ENCODE data around the gene ITGAE. TPM values are rescaled to one million over a fixed set of nuclear protein-coding genes. Genes with fewer than 3 reads are reported as not detected.

The ITGAE gene
- total RNA-seq, 1 experiment from 2014 or later = 47.0 TPM

DNA sequence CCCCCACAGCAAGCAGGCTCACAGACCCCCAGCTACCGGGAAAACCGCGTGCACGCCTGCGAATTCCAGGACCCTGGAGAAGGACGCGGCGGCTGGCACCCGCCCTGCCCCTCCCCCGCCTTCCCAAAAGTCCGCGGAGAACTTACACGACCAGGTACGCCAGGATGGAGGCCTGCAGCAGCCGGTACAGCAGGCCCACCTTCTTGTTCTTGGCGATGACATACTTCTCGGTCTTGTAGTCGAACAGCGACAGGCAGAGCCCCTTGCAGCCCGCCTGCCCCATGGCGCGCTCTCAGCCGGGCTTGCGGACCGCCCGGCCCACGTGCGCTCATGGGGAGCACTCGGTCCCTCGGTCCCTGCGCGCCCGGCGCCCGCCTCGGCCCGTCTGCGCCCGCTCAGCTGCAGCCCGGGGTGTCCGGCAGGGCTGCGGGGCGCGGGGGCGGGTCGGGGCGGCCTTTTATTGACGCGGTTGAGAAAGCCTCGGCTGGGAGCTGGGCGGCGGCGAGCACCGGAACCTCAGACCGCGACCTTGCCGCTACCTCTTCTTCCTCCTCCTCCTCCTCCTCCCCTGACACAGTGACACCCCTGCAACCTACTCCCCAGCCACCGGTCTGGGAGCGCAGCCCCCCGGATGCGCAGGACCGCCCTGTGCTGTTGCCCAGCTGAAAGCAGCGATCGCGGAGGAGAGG, 105.1 kb downstream of the ITGAE start, which contains the start of gene P2RX5:
TSS of gene P2RX5 (minus strand) at position 433 of the 689 bp plus-strand sequence. CDS start at position 283, 150 bp downstream.
- DNase-seq (ENCODE audit: low read depth) = peak; percentile 49

DNA sequence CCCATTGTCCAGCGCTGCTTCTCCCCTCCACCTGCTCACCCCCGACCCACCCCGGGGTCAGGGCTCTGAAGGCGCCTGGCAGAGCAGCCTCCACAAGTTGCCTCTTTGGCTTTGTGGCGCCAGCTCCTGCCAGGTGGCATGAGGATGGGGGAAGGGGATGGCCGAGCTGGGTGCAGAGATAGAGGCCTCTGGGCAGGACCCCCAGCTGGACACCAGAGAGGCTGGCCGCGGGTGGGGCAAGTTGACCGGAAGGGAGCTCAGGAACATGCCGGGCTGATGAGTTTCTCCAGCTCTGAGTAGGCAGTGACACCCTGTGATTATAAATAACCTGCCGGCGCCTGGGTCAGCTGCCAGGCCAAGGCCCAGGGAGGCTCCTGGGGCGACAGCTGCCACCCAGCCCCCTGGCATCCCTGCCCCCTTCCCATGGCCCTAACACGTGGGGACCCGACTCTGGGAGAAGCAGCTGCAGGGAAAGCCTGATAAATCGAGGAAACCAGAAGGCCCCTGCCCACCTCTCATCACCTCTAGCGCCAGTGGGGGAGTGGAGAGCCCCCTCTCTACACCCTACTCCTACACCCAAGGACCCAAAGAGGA, 105.8 kb downstream of the ITGAE start:
- no peak for DNase-seq (ENCODE audit: low read depth)

DNA sequence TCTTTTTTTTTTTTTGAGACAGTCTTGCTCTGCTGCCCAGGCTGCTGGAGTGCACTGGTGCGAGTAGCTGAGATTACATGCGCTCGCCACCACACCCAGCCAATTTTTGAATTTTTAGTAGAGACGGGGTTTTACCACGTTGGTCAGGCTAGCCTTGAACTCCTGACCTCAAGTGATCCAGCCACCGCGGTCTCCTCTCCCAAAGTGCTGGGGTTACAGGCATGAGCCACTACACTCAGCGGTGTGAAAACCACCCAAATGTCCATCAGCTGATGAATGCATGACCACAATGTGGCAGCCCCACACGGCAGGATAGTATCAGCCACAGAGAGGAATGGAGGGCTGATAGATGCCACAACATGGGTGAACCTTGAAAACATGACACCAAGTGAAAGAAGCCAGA, 107.2 kb downstream of the ITGAE start:
- no peak for DNase-seq (ENCODE audit: low read depth)

- DNase-seq (ENCODE audit: low read depth) = no peak
These were observed 107.8 kb downstream of the ITGAE start for GRCh38 chr17:3693141-3693540.

GRCh38 chr17:3692346-3692745, 108.6 kb downstream of the ITGAE start:
- DNase-seq (ENCODE audit: low read depth) = no peak

GRCh38 chr17:3691617-3692067, 109.3 kb downstream of the ITGAE start:
- no peak for DNase-seq (ENCODE audit: low read depth)

- no peak for DNase-seq (ENCODE audit: low read depth)
These were observed 110.8 kb downstream of the ITGAE start for GRCh38 chr17:3690094-3690715.

DNA sequence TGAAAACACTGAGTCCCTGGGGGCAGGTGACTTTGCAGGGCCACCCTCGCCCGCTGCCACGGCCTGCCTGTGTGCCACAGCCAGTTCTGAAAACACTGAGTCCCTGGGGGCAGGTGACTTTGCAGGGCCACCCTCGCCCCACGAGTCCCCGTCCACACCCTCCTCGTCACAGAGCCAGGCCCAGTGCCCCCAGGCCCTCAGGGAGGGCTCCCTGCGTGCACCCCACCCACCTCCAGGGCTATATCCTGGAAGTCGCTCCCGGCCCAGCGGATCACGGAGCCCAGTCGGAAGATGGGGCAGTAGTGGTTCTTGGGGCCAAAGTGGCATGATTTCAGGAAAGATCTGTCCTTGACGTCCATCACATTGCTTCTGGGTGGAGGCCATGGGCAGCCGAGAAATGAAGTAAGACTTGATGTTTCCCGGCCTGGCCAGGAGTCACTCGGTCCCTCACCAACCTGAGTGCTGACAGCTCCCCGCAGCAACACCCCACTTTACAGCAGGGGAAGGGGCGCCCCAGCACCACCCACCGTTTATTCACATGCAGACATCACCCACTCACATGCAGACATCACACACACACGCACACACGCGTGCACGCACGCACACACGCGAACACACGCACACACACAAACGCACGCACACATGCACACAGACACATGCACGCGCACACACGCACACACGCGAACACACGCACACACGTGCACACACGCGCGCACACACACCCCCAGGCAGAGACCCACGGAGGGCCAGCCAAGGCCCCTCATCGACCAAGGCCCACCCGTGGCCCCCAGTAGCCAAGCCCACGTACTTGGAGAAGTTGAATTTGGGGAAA, 111.5 kb downstream of the ITGAE start:
- no peak for DNase-seq (ENCODE audit: low read depth)

DNA sequence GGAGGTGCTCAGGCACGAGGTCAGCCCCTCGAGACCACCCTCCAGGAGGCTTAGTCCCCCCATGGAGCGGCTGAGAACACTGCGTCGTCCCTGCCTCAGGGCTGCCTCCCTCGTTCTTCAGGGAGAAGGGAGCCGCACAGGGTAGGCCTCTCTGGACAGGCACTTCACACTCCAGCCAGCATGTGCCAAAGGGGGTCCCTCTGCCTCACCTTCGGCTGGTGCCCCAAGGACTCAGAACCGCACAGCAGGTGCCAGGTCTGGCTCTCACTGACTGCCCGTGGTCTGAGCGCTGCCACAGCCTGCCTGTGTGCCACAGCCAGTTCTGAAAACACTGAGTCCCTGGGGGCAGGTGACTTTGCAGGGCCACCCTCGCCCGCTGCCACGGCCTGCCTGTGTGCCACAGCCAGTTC, 112.1 kb downstream of the ITGAE start:
- DNase-seq (ENCODE audit: low read depth) = no peak

DNA sequence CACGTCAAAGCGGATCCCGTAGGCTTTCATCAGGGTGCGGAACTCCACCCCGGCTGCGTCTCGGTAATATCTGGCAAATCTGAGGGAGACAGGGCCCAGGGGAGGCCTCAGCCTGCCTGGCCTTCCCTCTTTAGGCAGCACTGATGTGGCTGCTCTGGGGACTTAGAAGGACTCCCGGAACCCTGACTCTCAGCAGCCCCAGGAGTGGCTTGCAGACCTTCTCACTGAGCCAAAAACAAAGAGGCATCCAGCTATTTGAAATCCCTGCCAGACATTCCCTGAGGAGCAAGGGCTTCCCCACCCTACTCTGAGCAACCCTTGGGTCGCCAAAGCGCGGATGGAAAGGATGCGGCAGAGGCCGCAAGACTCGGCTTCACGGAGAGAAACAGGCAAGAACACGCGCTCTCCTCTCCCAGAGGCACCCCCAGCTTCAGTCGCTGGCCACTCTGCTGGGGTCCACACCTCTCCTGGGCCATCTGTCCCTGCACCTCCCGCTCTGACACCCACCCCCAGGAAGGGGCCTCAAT, 112.9 kb downstream of the ITGAE start:
- no peak for DNase-seq (ENCODE audit: low read depth)

DNA sequence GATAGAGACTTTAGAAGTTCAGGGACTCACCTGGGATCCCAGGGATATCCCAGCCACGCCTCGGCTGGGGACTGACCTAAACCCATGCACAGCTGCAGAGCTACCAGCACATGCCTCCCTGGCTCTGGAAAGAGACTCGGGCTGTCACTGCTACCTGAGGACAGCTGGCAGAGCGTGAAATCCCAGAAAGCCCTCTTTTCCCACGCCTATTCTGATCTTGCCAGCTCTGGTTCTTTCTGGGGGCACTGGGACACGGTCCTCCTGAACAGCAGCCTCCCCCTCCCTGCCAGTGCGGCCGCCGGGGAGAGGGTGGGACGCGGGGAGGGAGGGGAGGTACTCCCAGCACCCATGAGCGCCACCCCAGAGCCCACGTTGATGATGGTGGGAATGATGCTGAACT, 115.8 kb downstream of the ITGAE start:
- DNase-seq (ENCODE audit: low read depth) = no peak

DNA sequence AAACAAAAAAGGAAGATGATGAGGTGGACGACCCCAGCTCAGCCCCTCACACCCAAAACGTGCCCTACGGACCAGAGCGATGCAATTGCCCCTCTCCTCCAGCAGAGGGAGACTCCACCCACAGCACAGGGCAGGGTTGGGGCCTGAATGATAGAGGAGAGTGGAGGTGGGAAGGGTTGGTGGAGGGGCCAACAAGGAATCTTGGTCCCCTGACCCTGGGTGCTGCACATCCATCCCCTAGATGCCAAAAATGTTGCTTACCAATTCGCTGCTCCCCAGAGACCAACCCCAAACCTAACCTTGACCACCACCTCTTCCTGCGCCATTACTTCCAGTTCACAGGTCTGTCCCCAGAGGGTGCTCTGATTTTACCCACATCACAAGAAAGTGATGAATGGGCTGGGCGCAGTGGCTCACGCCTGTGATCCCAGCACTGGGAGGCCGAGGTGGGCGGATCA, 117.9 kb downstream of the ITGAE start:
- DNase-seq (ENCODE audit: low read depth) = peak; percentile 46

GRCh38 chr17:3682033-3682432, 119.0 kb downstream of the ITGAE start:
- DNase-seq (ENCODE audit: low read depth) = no peak

DNA sequence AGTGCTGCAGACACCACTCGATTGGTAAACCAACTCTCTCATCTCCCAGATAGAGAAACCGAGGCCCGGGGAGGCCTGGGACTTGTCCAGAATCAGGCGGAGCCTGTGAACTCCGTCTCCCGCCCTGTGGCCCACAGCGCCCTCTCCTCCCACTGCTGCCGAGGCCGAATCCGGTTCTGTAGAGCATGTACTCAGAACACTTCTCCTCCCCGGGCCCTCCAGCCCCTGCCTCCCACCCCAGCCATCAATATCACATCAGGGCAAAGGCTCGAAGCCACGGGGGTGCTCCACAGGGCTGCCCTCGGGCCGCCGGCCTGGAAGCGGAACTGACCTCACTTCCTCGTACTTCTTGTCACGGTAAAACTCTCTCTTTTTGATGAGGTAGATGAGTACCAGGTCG, 119.4 kb downstream of the ITGAE start:
- DNase-seq (ENCODE audit: low read depth) = no peak

DNA sequence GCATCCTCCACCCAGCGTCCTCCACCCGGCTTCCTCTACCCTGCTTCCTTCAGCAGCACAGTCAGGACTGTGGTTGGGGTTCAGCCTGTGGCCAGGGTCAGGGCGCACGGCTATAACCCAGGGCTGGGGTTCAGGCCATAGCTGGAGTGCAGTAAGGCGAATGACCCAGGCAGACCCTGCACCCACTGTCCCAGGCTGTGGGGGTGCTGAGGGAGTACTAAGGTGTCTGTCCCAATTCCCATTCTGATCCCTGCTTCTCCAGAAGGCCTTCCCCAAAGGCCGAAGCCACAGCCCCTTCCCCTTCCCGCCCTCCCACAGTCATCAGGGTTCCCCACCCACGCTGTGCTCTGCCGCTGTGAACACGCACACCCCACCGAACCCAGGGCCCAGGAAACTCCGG, 119.9 kb downstream of the ITGAE start:
- DNase-seq (ENCODE audit: low read depth) = no peak

DNA sequence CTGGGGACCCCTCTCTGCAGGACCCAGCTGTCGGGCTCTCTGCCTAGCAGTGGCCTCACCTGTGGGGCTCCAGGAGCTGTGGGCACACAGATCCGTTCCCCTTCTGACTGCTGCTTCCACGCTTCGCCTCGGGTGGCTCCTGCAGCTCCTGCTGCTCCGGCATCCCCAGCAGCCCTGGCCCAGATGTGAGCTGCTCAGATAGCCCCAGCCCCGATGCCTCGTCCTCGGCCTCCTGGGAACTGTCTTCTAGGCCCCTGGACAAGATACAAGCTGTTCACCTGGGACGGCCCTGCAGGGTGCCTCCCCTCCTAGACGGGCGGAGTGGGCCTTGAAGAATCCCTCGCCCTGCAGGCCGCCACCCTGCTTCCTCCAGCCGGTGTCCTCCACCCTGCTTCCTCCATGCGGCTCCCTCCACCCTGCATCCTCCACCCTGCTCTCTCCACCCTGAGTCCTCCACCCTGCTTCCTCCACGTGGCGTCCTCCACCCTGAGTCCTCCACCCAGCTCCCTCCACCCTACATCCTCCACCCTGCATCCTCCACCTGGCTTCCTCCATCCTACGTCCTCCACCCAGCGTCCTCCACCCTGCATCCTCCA, 121.4 kb downstream of the ITGAE start:
- no peak for DNase-seq (ENCODE audit: low read depth)

- no peak for DNase-seq (ENCODE audit: low read depth)
These were observed 122.0 kb downstream of the ITGAE start for GRCh38 chr17:3678821-3679530.

GRCh38 chr17:3678095-3678820, 122.7 kb downstream of the ITGAE start:
- no peak for DNase-seq (ENCODE audit: low read depth)

DNA sequence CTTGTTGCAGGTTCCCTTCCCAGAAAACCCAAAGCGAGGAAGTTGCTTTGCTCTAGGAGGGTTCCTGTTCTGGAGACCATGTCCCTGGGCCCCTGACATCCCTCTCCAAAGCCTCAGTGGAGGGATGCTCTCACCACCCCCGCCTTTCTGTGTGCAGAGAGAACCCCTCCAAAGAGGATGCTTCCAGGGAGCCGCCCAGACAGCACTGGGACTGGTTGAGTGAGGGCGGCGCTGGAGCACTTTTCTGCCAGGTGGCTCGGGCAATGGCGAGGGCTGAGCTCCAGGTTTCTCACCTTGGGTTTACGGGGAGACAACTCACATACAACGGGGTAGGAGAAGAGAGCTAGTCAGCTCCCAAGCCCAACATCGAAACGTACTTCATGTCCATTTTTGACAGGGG, 125.1 kb downstream of the ITGAE start:
- DNase-seq (ENCODE audit: low read depth) = no peak

DNA sequence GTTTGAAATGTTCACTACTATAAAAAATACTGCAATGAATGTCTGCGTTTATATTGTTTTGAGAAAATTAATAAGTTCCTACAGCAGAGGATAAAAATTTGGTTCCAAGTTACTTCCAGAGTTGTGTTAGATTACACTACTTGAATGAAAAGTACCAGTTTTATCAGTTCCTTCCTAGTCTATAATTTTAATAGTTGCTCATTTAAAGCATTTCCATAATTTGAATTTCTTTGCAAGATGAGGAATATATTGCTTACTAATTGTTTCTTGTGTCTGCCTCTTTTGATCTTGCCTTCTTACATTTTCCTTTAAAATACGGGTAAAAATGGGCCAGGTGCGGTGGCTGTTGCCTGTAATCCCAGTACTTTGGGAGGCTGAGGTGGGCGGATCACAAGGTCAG, 128.4 kb downstream of the ITGAE start:
- DNase-seq (ENCODE audit: low read depth) = no peak

Data from Daoy (cell line).